HG02870 (cell line): ENCODE data around the gene TRIM45.

Experiments
- ATAC-seq: cut with Tn5 transposase; IDR thresholded peaks from one replicate; pipeline ENCODE4 v1.9.1; 2021; ENCODE audit warnings: mild to moderate bottlenecking, moderate library complexity; ENCODE audit not compliant: unreplicated experiment

TRIM45 gene

DNA sequence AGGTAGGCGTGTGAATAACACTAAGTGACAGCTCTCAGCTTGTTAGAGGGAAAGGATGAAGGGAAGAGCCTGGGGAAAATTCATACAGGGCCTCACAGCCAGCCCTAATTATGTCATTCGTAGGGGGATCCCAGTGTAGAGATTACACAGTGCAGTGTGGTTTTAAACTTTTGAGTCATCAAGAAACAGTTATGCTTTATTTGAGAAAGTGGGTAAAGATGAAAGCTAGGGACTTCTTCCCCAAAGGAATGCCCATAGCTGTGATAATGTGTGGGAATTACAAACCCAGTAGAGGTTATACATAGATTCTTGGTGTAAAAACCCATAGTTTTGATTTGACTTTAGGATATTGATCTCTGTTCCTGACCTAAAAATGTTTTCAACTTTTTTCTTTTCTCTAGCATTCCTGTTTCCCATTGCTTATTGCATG lies 59.5 kb downstream of the TRIM45 start:
- peak; percentile 36 for ATAC-seq
